ENCODE results near the gene FOXN3. TPM values are rescaled to one million over a fixed set of nuclear protein-coding genes. Genes with fewer than 3 reads are reported as not detected.

FOXN3 gene
- polyA plus RNA-seq, 1 of the 3 experiments (the other 2 are of a cell fraction) = 9.8 TPM

GRCh38 chr14:89288114-89288513 lies 128.9 kb downstream of the FOXN3 start (continued):
- TF ChIP-seq, protein P1, sequence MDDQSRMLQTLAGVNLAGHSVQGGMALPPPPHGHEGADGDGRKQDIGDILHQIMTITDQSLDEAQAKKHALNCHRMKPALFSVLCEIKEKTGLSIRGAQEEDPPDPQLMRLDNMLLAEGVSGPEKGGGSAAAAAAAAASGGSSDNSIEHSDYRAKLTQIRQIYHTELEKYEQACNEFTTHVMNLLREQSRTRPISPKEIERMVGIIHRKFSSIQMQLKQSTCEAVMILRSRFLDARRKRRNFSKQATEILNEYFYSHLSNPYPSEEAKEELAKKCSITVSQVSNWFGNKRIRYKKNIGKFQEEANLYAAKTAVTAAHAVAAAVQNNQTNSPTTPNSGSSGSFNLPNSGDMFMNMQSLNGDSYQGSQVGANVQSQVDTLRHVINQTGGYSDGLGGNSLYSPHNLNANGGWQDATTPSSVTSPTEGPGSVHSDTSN (IDR thresholded peaks at IDR 0.05) = no peak
- TF ChIP-seq, protein P2, sequence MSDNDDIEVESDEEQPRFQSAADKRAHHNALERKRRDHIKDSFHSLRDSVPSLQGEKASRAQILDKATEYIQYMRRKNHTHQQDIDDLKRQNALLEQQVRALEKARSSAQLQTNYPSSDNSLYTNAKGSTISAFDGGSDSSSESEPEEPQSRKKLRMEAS (IDR thresholded peaks at IDR 0.05; ENCODE audit: low read depth) = no peak
- TF ChIP-seq JUND (IDR thresholded peaks at IDR 0.05) (no peak), SMC3 (IDR thresholded peaks at IDR 0.05; ENCODE audit: low read depth, low read length) (no peak), MXI1 (IDR thresholded peaks at IDR 0.05; ENCODE audit: low read depth, low read length) (no peak), NFIC (IDR thresholded peaks at IDR 0.05; ENCODE audit: borderline replicate concordance) (no peak), RCOR1 (IDR thresholded peaks at IDR 0.05; ENCODE audit: low read length) (no peak), EZH2phosphoT487 (IDR thresholded peaks at IDR 0.05; ENCODE audit: borderline replicate concordance, low read depth) (no peak)

GRCh38 chr14:89284333-89285058 lies 132.5 kb downstream of the FOXN3 start:
- H3K4me3 ChIP-seq (ENCODE audit: low read depth in 2 of 2, low read length in 1 of 2) = no peak overlapping the region
- no peak for DNase-seq
- TF ChIP-seq MEF2A (IDR thresholded peaks at IDR 0.05; ENCODE audit: borderline replicate concordance, low read depth) (no peak), TEAD4 (IDR thresholded peaks at IDR 0.05; ENCODE audit: borderline replicate concordance, insufficient read depth) (no peak), ELF1 (IDR thresholded peaks at IDR 0.05) (no peak), NRF1 (IDR thresholded peaks at IDR 0.05; ENCODE audit: low read depth, low read length) (no peak), RAD21 (IDR thresholded peaks at IDR 0.05; ENCODE audit: low read length) (no peak), JUND (IDR thresholded peaks at IDR 0.05) (no peak), RFX5 (IDR thresholded peaks at IDR 0.05; ENCODE audit: low read length) (no peak), SIN3A (IDR thresholded peaks at IDR 0.05; ENCODE audit: borderline replicate concordance, low read depth, low read length) (no peak), NFIC (IDR thresholded peaks at IDR 0.05; ENCODE audit: borderline replicate concordance) (no peak), YY1 (IDR thresholded peaks at IDR 0.05; ENCODE audit: low read depth) (no peak), GABPA (IDR thresholded peaks at IDR 0.05; ENCODE audit: low read depth) (no peak), GATA2 (CRISPR knock-in tag; IDR thresholded peaks at IDR 0.05) (no peak), FOSL2 (IDR thresholded peaks at IDR 0.05; ENCODE audit: borderline replicate concordance, low read depth) (no peak)
- TF ChIP-seq, protein P2 (IDR thresholded peaks at IDR 0.05; ENCODE audit: low read depth) = no peak
- H3K27ac ChIP-seq (ENCODE audit: low read depth in 2 of 2, low read length in 1 of 2) = peak overlapping the region in 1 of 2 experiments; percentile 71; a peak in 1 of 4 replicates
- no peak overlapping the region for H2AFZ ChIP-seq (ENCODE audit: low read depth)
- H3K9ac ChIP-seq = no peak overlapping the region
- H3K4me1 ChIP-seq (ENCODE audit: control insufficient read depth in 1 of 2, insufficient read depth in 2 of 2, low read depth in 1 of 2, low read length in 1 of 2) = no peaks in the 10 kb centered on the region
- no peak overlapping the region for H3K4me2 ChIP-seq
- H3K79me2 ChIP-seq (ENCODE audit: insufficient read depth) = no peaks in the 10 kb centered on the region
- ChIA-PET POLR2A (no interaction called here), CTCF (no interaction called here)
- peaks cover 0 to 6% of the 10 kb centered on the region in 2 experiments for H3K36me3 ChIP-seq (replicated peaks in 1 of 2; ENCODE audit: control insufficient read depth in 1 of 2, insufficient read depth in 2 of 2, low read length in 1 of 2)
- H3K9me2 ChIP-seq = no peaks in the 10 kb centered on the region
- no peaks in the 10 kb centered on the region for H3K27me3 ChIP-seq (ENCODE audit: insufficient read depth)
- H3K9me3 ChIP-seq = no peaks in the 10 kb centered on the region
- no peaks in the 10 kb centered on the region for H3F3A ChIP-seq (replicated peaks; ENCODE audit: insufficient read depth)
- H4K20me1 ChIP-seq (ENCODE audit: insufficient read depth) = no peaks in the 10 kb centered on the region
- WGBS (ENCODE audit: low lambda C conversion rate) = 95% methylated on average over 11 of the region's 13 CpGs

Measured in SK-N-SH (cell line).